Measurements from ENCODE around the gene XPO6. TPM values are rescaled to one million over a fixed set of nuclear protein-coding genes. Genes with fewer than 3 reads are reported as not detected.

Gene XPO6
- polyA plus RNA-seq, 1 of the 3 experiments (the other 2 are of a cell fraction), result 97.1 TPM

- Histone ChIP-seq H3K4me1 (ENCODE audit: control insufficient read depth in 1 of 2, insufficient read depth in 2 of 2, low read depth in 1 of 2, low read length in 1 of 2) (no peaks in the 10 kb centered on the region), H3K27ac (ENCODE audit: low read depth in 2 of 2, low read length in 1 of 2) (no peak overlapping the region), H2AFZ (ENCODE audit: low read depth) (no peak overlapping the region), H3K27me3 (ENCODE audit: insufficient read depth) (no peaks in the 10 kb centered on the region), H4K20me1 (ENCODE audit: insufficient read depth) (no peaks in the 10 kb centered on the region), H3K4me3 (ENCODE audit: low read depth in 2 of 2, low read length in 1 of 2) (no peak overlapping the region), H3F3A (replicated peaks; ENCODE audit: insufficient read depth) (no peaks in the 10 kb centered on the region), H3K9me3 (no peaks in the 10 kb centered on the region), H3K4me2 (no peak overlapping the region), H3K9me2 (no peaks in the 10 kb centered on the region), H3K9ac (no peak overlapping the region), H3K36me3 (replicated peaks in 1 of 2; ENCODE audit: control insufficient read depth in 1 of 2, insufficient read depth in 2 of 2, low read length in 1 of 2) (peaks cover 64 to 66% of the 10 kb centered on the region in 2 experiments), H3K79me2 (ENCODE audit: insufficient read depth) (no peaks in the 10 kb centered on the region)
- TF ChIP-seq CTCF (IDR thresholded peaks at IDR 0.05) (no peak), EP300 (IDR thresholded peaks at IDR 0.05; ENCODE audit: borderline replicate concordance in 1 of 2, low read depth in 1 of 2, low read length in 1 of 2) (no peak), NFIC (IDR thresholded peaks at IDR 0.05; ENCODE audit: borderline replicate concordance) (no peak), GABPA (IDR thresholded peaks at IDR 0.05; ENCODE audit: low read depth) (no peak), NRF1 (IDR thresholded peaks at IDR 0.05; ENCODE audit: low read depth, low read length) (no peak), FOXM1 (IDR thresholded peaks at IDR 0.05; ENCODE audit: low read depth) (no peak), GATA2 (CRISPR knock-in tag; IDR thresholded peaks at IDR 0.05) (no peak), SIN3A (IDR thresholded peaks at IDR 0.05; ENCODE audit: borderline replicate concordance, low read depth, low read length) (no peak), JUND (IDR thresholded peaks at IDR 0.05) (no peak), RFX5 (IDR thresholded peaks at IDR 0.05; ENCODE audit: low read length) (no peak), IRF3 (IDR thresholded peaks at IDR 0.05; ENCODE audit: low read depth, low read length) (no peak), MAX (IDR thresholded peaks at IDR 0.05; ENCODE audit: low read depth) (no peak), FOXJ3 (CRISPR knock-in tag; IDR thresholded peaks at IDR 0.05) (no peak), YY1 (IDR thresholded peaks at IDR 0.05; ENCODE audit: low read depth) (no peak), REST (IDR thresholded peaks at IDR 0.05; ENCODE audit: low read depth, low read length) (no peak), MXI1 (IDR thresholded peaks at IDR 0.05; ENCODE audit: low read depth, low read length) (no peak), TEAD4 (IDR thresholded peaks at IDR 0.05; ENCODE audit: borderline replicate concordance, insufficient read depth) (no peak), CHD2 (IDR thresholded peaks at IDR 0.05; ENCODE audit: low read length, partially characterized antibody) (no peak)
- WGBS (ENCODE audit: low lambda C conversion rate), result 50% methylated on average over 2 of the region's 2 CpGs
- ChIA-PET CTCF (no interaction called here), POLR2A (no interaction called here)
- no peak for DNase-seq
These were observed 93.1 kb downstream of the XPO6 start for GRCh38 chr16:28118637-28119036.
